Measurements from ENCODE around the gene GRIA4. TPM values are rescaled to one million over a fixed set of nuclear protein-coding genes. Genes with fewer than 3 reads are reported as not detected.

Gene GRIA4
- total RNA-seq, 2 donors from 2014 or later = 1.2 TPM; not detected in 1

DNA sequence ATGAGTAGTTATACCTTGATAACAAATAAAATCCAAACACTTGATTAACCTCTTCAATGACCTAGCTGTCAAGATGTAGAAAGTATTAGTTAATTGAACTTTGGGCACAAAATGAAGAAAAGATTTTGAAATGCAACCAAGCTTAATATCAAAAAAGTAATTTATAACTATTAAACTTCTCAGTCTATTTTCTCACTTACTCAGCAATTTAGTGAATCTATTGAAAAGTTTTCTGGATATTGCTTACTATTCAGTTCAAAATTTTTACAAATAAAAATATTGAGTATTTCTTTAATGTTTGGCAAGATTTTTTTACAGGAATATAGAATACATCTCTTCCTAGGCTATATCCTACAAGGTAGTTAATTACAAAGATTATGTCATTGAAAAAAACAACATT lies 192.5 kb downstream of the GRIA4 start:
- Histone ChIP-seq H3K4me1 (ENCODE audit: control insufficient read depth in 1 of 2, low read depth in 2 of 2) (no peaks in the 10 kb centered on the region), H3K27ac (no peak overlapping the region), H3K36me3 (no peaks in the 10 kb centered on the region), H3K4me3 (no peak overlapping the region), H3K9me3 (no peaks in the 10 kb centered on the region), H3K27me3 (replicated peaks; ENCODE audit: insufficient read depth) (no peaks in the 10 kb centered on the region)
- DNase-seq (ENCODE audit: low spot score) = no peak
- no peak for TF ChIP-seq CTCF (IDR thresholded peaks at IDR 0.05)
- ATAC-seq (ENCODE audit: insufficient number of reproducible peaks, low FRiP score, low read depth) = no peak

GRCh38 chr11:105811242-105811641 lies 201.4 kb downstream of the GRIA4 start:
- no peaks in the 10 kb centered on the region for H3K9me3 ChIP-seq
- H3K4me3 ChIP-seq = no peak overlapping the region
- no peak overlapping the region for H3K27ac ChIP-seq
- no peaks in the 10 kb centered on the region for H3K36me3 ChIP-seq
- H3K27me3 ChIP-seq (replicated peaks; ENCODE audit: insufficient read depth) = no peaks in the 10 kb centered on the region
- TF ChIP-seq CTCF (IDR thresholded peaks at IDR 0.05) = no peak
- no peaks in the 10 kb centered on the region for H3K4me1 ChIP-seq (ENCODE audit: control insufficient read depth in 1 of 2, low read depth in 2 of 2)
- no peak for DNase-seq (ENCODE audit: low spot score)
- no peak for ATAC-seq (ENCODE audit: insufficient number of reproducible peaks, low FRiP score, low read depth)

DNA sequence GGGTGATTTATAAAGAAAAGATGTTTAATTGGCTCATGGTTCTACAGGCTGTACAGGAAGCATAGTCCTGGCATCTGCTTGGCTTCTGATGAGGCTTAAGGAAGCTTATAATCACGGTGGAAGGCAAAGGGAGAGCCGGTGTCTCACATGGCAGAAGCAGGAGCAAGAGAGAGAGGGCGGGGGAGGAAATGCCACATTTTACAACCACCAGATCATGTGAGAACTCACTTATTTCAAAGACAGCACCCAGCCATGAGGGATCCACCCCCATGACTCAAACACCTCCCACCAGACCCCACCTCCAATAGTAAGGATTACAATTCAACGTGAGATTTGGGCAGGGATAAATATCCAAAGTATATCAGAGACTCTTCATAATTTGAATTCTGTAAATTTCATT lies 211.5 kb downstream of the GRIA4 start:
- Histone ChIP-seq H3K4me3 (no peak overlapping the region), H3K27me3 (replicated peaks; ENCODE audit: insufficient read depth) (no peaks in the 10 kb centered on the region), H3K4me1 (ENCODE audit: control insufficient read depth in 1 of 2, low read depth in 2 of 2) (no peaks in the 10 kb centered on the region), H3K9me3 (no peaks in the 10 kb centered on the region), H3K27ac (no peak overlapping the region), H3K36me3 (no peaks in the 10 kb centered on the region)
- DNase-seq (ENCODE audit: low spot score) = no peak
- TF ChIP-seq CTCF (IDR thresholded peaks at IDR 0.05) = no peak
- no peak for ATAC-seq (ENCODE audit: insufficient number of reproducible peaks, low FRiP score, low read depth)

GRCh38 chr11:105821781-105822180 lies 211.9 kb downstream of the GRIA4 start:
- no peak for DNase-seq (ENCODE audit: low spot score)
- H3K4me1 ChIP-seq (ENCODE audit: control insufficient read depth in 1 of 2, low read depth in 2 of 2) = no peaks in the 10 kb centered on the region
- H3K36me3 ChIP-seq = no peaks in the 10 kb centered on the region
- H3K27ac ChIP-seq = no peak overlapping the region
- no peak for ATAC-seq (ENCODE audit: insufficient number of reproducible peaks, low FRiP score, low read depth)
- TF ChIP-seq CTCF (IDR thresholded peaks at IDR 0.05) = no peak
- H3K27me3 ChIP-seq (replicated peaks; ENCODE audit: insufficient read depth) = no peaks in the 10 kb centered on the region
- no peak overlapping the region for H3K4me3 ChIP-seq
- H3K9me3 ChIP-seq = no peaks in the 10 kb centered on the region

DNA sequence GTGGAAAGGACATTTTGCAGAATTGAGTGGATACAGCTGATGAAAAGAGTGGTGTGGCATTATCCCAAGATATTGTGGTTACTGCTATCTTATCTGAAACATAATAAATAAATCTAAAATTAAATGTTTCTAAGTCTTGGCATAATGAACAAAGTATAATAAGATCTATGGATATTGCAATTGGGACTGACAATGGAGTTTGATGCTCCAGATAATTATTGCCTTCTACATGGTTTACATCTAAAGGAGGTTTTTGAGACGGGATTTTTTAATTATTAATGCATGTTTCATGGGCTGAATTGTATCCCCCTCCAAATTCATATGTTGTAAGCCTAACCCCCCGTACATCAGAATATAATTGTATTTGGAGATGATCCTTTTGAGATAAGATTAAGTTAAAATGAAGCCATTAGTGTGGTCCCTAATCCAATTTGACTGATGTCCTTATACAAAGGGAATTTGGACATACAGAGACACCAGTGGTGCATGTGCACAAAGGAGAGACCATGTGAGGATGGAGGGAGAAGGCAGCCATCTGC lies 213.7 kb downstream of the GRIA4 start:
- ATAC-seq (ENCODE audit: insufficient number of reproducible peaks, low FRiP score, low read depth) = no peak
- no peaks in the 10 kb centered on the region for H3K4me1 ChIP-seq (ENCODE audit: control insufficient read depth in 1 of 2, low read depth in 2 of 2)
- DNase-seq (ENCODE audit: low spot score) = no peak
- TF ChIP-seq CTCF (IDR thresholded peaks at IDR 0.05) = no peak
- H3K27ac ChIP-seq = no peak overlapping the region
- H3K36me3 ChIP-seq = no peaks in the 10 kb centered on the region
- no peaks in the 10 kb centered on the region for H3K27me3 ChIP-seq (replicated peaks; ENCODE audit: insufficient read depth)
- H3K4me3 ChIP-seq = no peak overlapping the region
- no peaks in the 10 kb centered on the region for H3K9me3 ChIP-seq
